HCT116 (cell line): ENCODE results near the gene C1orf159. TPM values are rescaled to one million over a fixed set of nuclear protein-coding genes. Genes with fewer than 3 reads are reported as not detected.

Experiments
- ATAC-seq: fragments of 200-7000 bp; cut with Tn5 transposase; 2 replicates; pipeline ENCODE4 v1.9.1; 2020; ENCODE audit warnings: mild to moderate bottlenecking, moderate library complexity
- BruUV-seq: library from RNA; stranded (reverse); fragments of 400-500 nt; replicated peaks from 2 replicates; lab custom pipeline; 2021; lab: Mats Ljungman, UMichigan
- CTCF ChIA-PET: fragments of 300-600 bp; sonication (Branson Sonifier 250); formaldehyde crosslinking; loops from one replicate; lab custom pipeline; 2021; ENCODE audit warnings: antibody characterized with exemption; lab: Charles Lee
- POLR2A ChIA-PET: fragments of 300-600, 350-600 bp; sonication (Branson Sonifier 250); formaldehyde crosslinking; loops from one replicate; lab custom pipeline; 2021; ENCODE audit warnings: antibody characterized with exemption; lab: Charles Lee
- RAD21 ChIA-PET, 2 experiments: fragments of 300-600 bp; sonication (Branson Sonifier 250); formaldehyde crosslinking; loops; one replicate each; lab custom pipeline; 2023; ENCODE audit warnings: low total read pairs in 2 of 2; ENCODE audit not compliant: uncharacterized antibody in 2 of 2, unreplicated experiment in 2 of 2, low non-redundant PET in 1 of 2; lab: Charles Lee
- DNase-seq: peaks from one replicate; pipeline ENCODE4 v3.0.0-alpha.2; 2010; ENCODE audit warnings: low read depth, low spot score
- H2AFZ ChIP-seq: fragments of 200-600 bp; shearing (Covaris generic), sonication (generic); 2 replicates; pipeline ENCODE4 v1.6.1; 2017; ENCODE audit warnings: low read depth, mixed run types, mixed read lengths, antibody characterized with exemption, low read length; ENCODE audit not compliant: poor library complexity, severe bottlenecking
- H3K27ac ChIP-seq: 2 replicates; pipeline ENCODE4 v1.5.1; 2012; ENCODE audit warnings: low read depth, low read length
- H3K27me3 ChIP-seq: fragments of 200-600 bp; sonication (generic); 2 replicates; pipeline ENCODE4 v1.6.1; 2016; ENCODE audit warnings: mixed run types, low read length, mixed read lengths; ENCODE audit not compliant: insufficient read depth
- H3K36me3 ChIP-seq, 2 experiments: fragments of 200-500 bp in 1 of 2; fragments of 200-600 bp in 1 of 2; sonication (Bioruptor generic) in 1 of 2; sonication (generic) in 1 of 2; 2 replicates each; pipeline versions ENCODE4 v1.5.1 to v1.6.1; 2014 to 2016; ENCODE audit warnings: low read length in 2 of 2, inconsistent platforms in 1 of 2, mixed read lengths in 1 of 2, mixed run types in 1 of 2; ENCODE audit not compliant: insufficient read depth in 2 of 2, control insufficient read depth in 1 of 2
- H3K4me1 ChIP-seq, 2 experiments: fragments of 200-600 bp in 1 of 2; sonication (generic) in 1 of 2; 2 replicates each; pipeline versions ENCODE4 v1.5.1 to v1.6.1; 2012 to 2017; ENCODE audit warnings: low read length in 2 of 2, inconsistent platforms in 1 of 2, mild to moderate bottlenecking in 1 of 2, mixed read lengths in 1 of 2, mixed run types in 1 of 2, moderate library complexity in 1 of 2; ENCODE audit not compliant: insufficient read depth in 2 of 2, control insufficient read depth in 1 of 2
- H3K4me2 ChIP-seq: fragments of 200-600 bp; sonication (generic); 2 replicates; pipeline ENCODE4 v1.6.1; 2017; ENCODE audit warnings: mixed run types, low read length, mixed read lengths
- H3K4me3 ChIP-seq, 2 experiments: fragments of 200-600 bp in 1 of 2; sonication (generic) in 1 of 2; replicated peaks in 1 of 2; 2 replicates each; pipeline ENCODE4 v1.5.1; 2011 to 2016; ENCODE audit warnings: low read length in 2 of 2, control low read depth in 1 of 2, low read depth in 1 of 2, mild to moderate bottlenecking in 1 of 2, mixed read lengths in 1 of 2, mixed run types in 1 of 2
- H3K79me2 ChIP-seq: fragments of 200-600 bp; sonication (generic); 2 replicates; pipeline ENCODE4 v1.6.1; 2017; ENCODE audit warnings: mild to moderate bottlenecking, mixed run types, low read length, moderate library complexity, mixed read lengths; ENCODE audit not compliant: insufficient read depth
- H3K9ac ChIP-seq: fragments of 200-600 bp; sonication (generic); 2 replicates; pipeline ENCODE4 v1.6.1; 2016; ENCODE audit warnings: low read length, mixed read lengths
- H3K9me2 ChIP-seq: fragments of 200-600 bp; sonication (generic), shearing (Covaris generic); 2 replicates; pipeline ENCODE4 v1.6.1; 2017; ENCODE audit warnings: mixed run types, mild to moderate bottlenecking, moderate library complexity; ENCODE audit not compliant: insufficient read depth
- H3K9me3 ChIP-seq, 2 experiments: fragments of 200-500 bp in 1 of 2; fragments of 200-600 bp in 1 of 2; sonication (Bioruptor generic) in 1 of 2; sonication (generic) in 1 of 2; 2 replicates each; pipeline ENCODE4 v1.6.1; 2014 to 2017; ENCODE audit warnings: low read length in 2 of 2, mixed read lengths in 2 of 2, inconsistent platforms in 1 of 2, low read depth in 1 of 2, mild to moderate bottlenecking in 1 of 2, mixed run types in 1 of 2, moderate library complexity in 1 of 2; ENCODE audit not compliant: control insufficient read depth in 1 of 2, insufficient read depth in 1 of 2
- H4K20me1 ChIP-seq: fragments of 200-600 bp; sonication (generic), shearing (Covaris generic); 2 replicates; pipeline ENCODE4 v1.6.1; 2017; ENCODE audit warnings: mixed run types, mild to moderate bottlenecking, moderate library complexity; ENCODE audit not compliant: insufficient read depth
- ATF3 ChIP-seq: IDR thresholded peaks from 2 replicates; pipeline ENCODE4 v1.6.1; 2012
- CBX3 ChIP-seq: IDR thresholded peaks from 2 replicates; pipeline ENCODE4 v1.6.1; 2012; ENCODE audit warnings: low read depth
- CEBPB ChIP-seq: IDR thresholded peaks from 2 replicates; pipeline ENCODE4 v1.6.1; 2012; ENCODE audit warnings: low read depth
- CTCF ChIP-seq, 3 experiments: fragments of 200-600 bp in 1 of 3; sonication (generic) in 1 of 3; IDR thresholded peaks in 2 of 3; conservative IDR thresholded peaks in 1 of 3; 2 replicates each; pipeline ENCODE4 v1.5.1; 2012 to 2017; ENCODE audit warnings: low read depth in 2 of 3, low read length in 2 of 3, antibody characterized with exemption in 1 of 3, borderline replicate concordance in 1 of 3, control low read depth in 1 of 3, mild to moderate bottlenecking in 1 of 3, mixed read lengths in 1 of 3, mixed run types in 1 of 3, moderate library complexity in 1 of 3; ENCODE audit not compliant: insufficient read depth in 1 of 3
- ELF1 ChIP-seq: IDR thresholded peaks from 2 replicates; pipeline ENCODE4 v1.6.1; 2012; ENCODE audit warnings: low read depth, borderline replicate concordance
- EZH2 ChIP-seq: fragments of 200-600 bp; sonication (generic); IDR thresholded peaks from 2 replicates; pipeline ENCODE4 v1.6.1; 2017; ENCODE audit warnings: antibody characterized with exemption, mixed run types
- EZH2phosphoT487 ChIP-seq: fragments of 200-600 bp; IDR thresholded peaks from 2 replicates; pipeline ENCODE4 v1.6.1; 2018; ENCODE audit warnings: antibody characterized with exemption, borderline replicate concordance
- FOSL1 ChIP-seq: IDR thresholded peaks from 2 replicates; pipeline ENCODE4 v1.6.1; 2012; ENCODE audit warnings: low read depth
- MAX ChIP-seq: IDR thresholded peaks from 2 replicates; pipeline ENCODE4 v1.6.1; 2012
- POLR2A ChIP-seq: IDR thresholded peaks from 2 replicates; pipeline ENCODE4 v1.7.0; 2011; ENCODE audit warnings: borderline replicate concordance; ENCODE audit not compliant: insufficient read depth, insufficient read length; ENCODE audit errors: extremely low read depth
- RAD21 ChIP-seq: IDR thresholded peaks from 2 replicates; pipeline ENCODE4 v1.6.1; 2012; ENCODE audit warnings: low read depth, mild to moderate bottlenecking
- SIN3A ChIP-seq: IDR thresholded peaks from 2 replicates; pipeline ENCODE4 v1.6.1; 2012; ENCODE audit warnings: low read depth
- SP1 ChIP-seq: IDR thresholded peaks from 2 replicates; pipeline ENCODE4 v1.6.1; 2012; ENCODE audit warnings: low read depth
- SRF ChIP-seq: IDR thresholded peaks from 2 replicates; pipeline ENCODE4 v1.6.1; 2012; ENCODE audit warnings: low read depth
- TCF7L2 ChIP-seq: IDR thresholded peaks from 2 replicates; pipeline ENCODE4 v1.7.0; 2011; ENCODE audit warnings: borderline replicate concordance, inconsistent platforms; ENCODE audit not compliant: insufficient read depth, insufficient read length; ENCODE audit errors: extremely low read depth
- YY1 ChIP-seq: IDR thresholded peaks from 2 replicates; pipeline ENCODE4 v1.6.1; 2011; ENCODE audit warnings: low read length, low read depth, moderate library complexity, mild to moderate bottlenecking; ENCODE audit not compliant: insufficient replicate concordance; ENCODE audit errors: extremely low read depth
- ZBTB33 ChIP-seq: IDR thresholded peaks from 2 replicates; pipeline ENCODE4 v1.6.1; 2011; ENCODE audit warnings: mild to moderate bottlenecking, low read length, moderate library complexity; ENCODE audit not compliant: insufficient replicate concordance; ENCODE audit errors: extremely low read depth
- ZNF274 ChIP-seq: fragments of 200-500 bp; sonication (Bioruptor generic); IDR thresholded peaks from 2 replicates; pipeline ENCODE4 v1.6.1; 2014; ENCODE audit warnings: mild to moderate bottlenecking, low read depth, low read length, inconsistent platforms
- intact Hi-C: fragments of 100-400 bp; cut with micrococcal nuclease; formaldehyde crosslinking; loops from 2 replicates; pipeline ENCODE4 v1.10.0; 2022
- total RNA-seq: library from RNA; stranded (reverse); gene quantifications from one replicate; pipeline ENCODE4 v1.2.1, GENCODE V29; 2021; ENCODE audit not compliant: unreplicated experiment

The C1orf159 gene
- total RNA-seq, 1 experiment from 2014 or later = 22.7 TPM

GRCh38 chr1:1084372-1085170 lies 31.3 kb downstream of the C1orf159 start:
- ATAC-seq (no peak), DNase-seq (no peak)
- Histone ChIP-seq H3K27ac (no peak overlapping the region), H4K20me1 (no peaks in the 10 kb centered on the region), H3K27me3 (no peaks in the 10 kb centered on the region), H3K9me2 (no peaks in the 10 kb centered on the region), H3K79me2 (no peaks in the 10 kb centered on the region), H3K4me3 (no peak overlapping the region), H2AFZ (no peak overlapping the region), H3K9ac (no peak overlapping the region), H3K9me3 (no peaks in the 10 kb centered on the region), H3K36me3 (no peaks in the 10 kb centered on the region), H3K4me2 (no peak overlapping the region), H3K4me1 (peaks cover 6 to 13% of the 10 kb centered on the region in 2 experiments)
- ChIA-PET CTCF (no interaction called here), RAD21 (no interaction called here), POLR2A (no interaction called here)
- TF ChIP-seq EZH2 = no peak
- no peak for TF ChIP-seq SIN3A
- no peak for TF ChIP-seq TCF7L2
- no peak for TF ChIP-seq SP1
- TF ChIP-seq ZBTB33 = no peak
- TF ChIP-seq YY1 = no peak
- no peak for TF ChIP-seq POLR2A
- no peak for TF ChIP-seq ZNF274
- no peak for TF ChIP-seq MAX
- TF ChIP-seq ATF3 = no peak
- no peak for TF ChIP-seq CEBPB
- no peak for TF ChIP-seq SRF
- TF ChIP-seq RAD21 = no peak
- no peak for TF ChIP-seq FOSL1
- no peak for TF ChIP-seq EZH2phosphoT487
- TF ChIP-seq CBX3 = no peak
- no peak for TF ChIP-seq ELF1
- TF ChIP-seq CTCF (IDR thresholded peaks at IDR 0.05 in 2 of 3, conservative IDR thresholded peaks at IDR 0.05 in 1 of 3; ENCODE audit: borderline replicate concordance in 1 of 3, insufficient read depth in 1 of 3, low read depth in 2 of 3, low read length in 2 of 3) = no peak
- intact Hi-C loops = no loop called here
- BruUV-seq = no TSS peak
